Activated T-cell treated with anti-CD3 and anti-CD28 coated beads for 4 hours (primary cell): ENCODE measurements around the gene ADAMTS7.

Experiments
- DNase-seq: peaks from one replicate; pipeline ENCODE4 v3.0.0-alpha.2; 2020

Gene ADAMTS7

GRCh38 chr15:78717956-78718656 lies 93.2 kb downstream of the ADAMTS7 start:
- no peak for DNase-seq

- no peak for DNase-seq
Measured at GRCh38 chr15:78716651-78717050, 94.6 kb downstream of the ADAMTS7 start.

- no peak for DNase-seq
Measured at GRCh38 chr15:78715930-78716329, 95.3 kb downstream of the ADAMTS7 start.

GRCh38 chr15:78715434-78715833 lies 95.8 kb downstream of the ADAMTS7 start:
- no peak for DNase-seq

DNA sequence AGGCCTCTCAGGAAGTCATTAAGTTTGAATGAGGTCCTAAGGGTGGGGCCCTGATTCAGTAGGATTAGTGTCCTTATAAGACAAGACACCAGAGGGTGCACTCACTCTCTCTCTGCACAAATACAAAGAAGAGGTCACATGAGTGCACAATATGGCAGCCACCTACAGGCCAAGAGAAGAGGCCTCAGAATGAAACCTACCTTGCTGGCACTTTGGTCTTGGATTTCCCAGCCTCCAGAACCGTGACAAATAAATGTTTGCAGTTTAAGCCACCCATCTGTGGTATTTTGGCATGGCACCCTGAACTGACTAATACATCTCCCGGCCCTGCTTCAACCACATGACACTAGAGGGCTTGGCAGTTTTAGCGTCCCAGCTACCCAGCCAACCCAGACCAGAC lies 96.4 kb downstream of the ADAMTS7 start:
- no peak for DNase-seq

GRCh38 chr15:78712797-78713515 lies 98.3 kb downstream of the ADAMTS7 start:
- DNase-seq, result no peak

GRCh38 chr15:78711638-78712037 lies 99.6 kb downstream of the ADAMTS7 start:
- DNase-seq, result no peak

- peak; percentile 51 for DNase-seq
Measured at GRCh38 chr15:78709263-78709882, 101.9 kb downstream of the ADAMTS7 start.
